HG03442 (cell line): ENCODE data around the gene DONSON.
"Not testable (repeated sequence)": the region's sequence is repeated elsewhere in the genome, so short reads cannot be mapped to it uniquely, and the experiment has no call there.

Source experiments
- ATAC-seq: cut with Tn5 transposase; IDR thresholded peaks from one replicate; pipeline ENCODE4 v1.9.1; 2021; ENCODE audit warnings: mild to moderate bottlenecking, moderate library complexity; ENCODE audit not compliant: unreplicated experiment

The DONSON gene

DNA sequence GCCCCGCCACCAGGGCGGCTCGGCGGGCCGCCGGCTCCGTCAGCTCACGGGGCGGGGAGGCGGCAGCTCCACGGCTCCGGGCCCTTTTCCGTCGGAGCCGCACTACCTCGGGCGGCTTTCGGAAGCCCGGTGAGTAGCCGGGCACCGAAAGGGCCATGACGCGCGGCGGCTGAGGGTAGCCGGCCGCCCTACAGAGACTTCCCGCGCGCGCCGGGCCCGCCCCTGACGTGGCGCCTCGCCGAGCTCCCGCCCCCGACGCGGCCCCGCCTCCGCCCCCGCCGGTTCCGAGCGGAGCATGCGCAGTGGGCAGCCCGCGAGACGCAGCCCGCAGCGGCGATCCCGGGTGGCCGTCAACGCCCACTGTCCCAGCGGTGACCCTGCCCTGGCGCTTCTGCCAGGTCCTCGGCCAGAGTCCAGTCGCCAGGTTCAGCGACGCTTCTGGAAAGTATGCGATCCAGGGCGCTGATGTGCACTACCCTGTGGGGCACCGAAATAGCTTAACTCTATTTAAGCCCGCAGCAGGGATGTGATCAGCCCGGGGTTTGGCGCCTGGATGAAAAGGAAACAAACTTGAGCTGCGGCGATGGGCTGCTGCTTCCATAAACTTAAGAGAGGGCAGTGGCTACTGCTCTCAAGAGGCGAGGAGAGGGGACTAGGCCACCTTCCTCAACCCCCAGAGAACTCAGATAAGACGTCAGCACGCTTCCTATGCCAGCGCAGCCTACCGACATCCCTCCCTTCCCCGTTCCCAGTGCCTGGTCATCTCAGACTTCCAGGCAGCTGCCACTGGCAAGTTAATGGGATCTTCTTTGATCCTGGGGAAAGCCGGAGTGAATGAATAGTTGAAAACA lies at the start of gene DONSON:
Gene DONSON, minus strand, starts transcription at position 200 of the 851 bp plus-strand sequence. Its CDS starts 43 bp downstream, at position 157.
- peak; percentile 85 for ATAC-seq

DNA sequence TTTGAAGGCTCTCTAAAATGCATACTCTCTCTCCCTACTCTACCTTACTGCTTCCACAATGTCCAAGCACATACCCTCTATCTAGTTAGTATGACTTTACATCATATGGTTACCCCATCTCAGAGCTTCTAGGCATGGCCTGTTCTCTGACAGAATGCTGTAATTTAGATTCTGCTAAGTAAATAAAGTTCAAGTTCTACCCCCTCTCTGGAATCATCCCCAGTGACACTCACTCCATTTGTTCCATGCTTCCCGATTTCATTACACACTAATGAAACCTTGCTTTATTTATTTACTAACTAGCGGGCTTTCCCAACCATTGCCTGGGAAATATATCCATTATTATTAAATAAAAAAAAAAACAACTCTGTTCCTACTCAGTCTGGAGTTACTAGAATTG lies 45.8 kb upstream of the DONSON start:
- no peak for ATAC-seq

DNA sequence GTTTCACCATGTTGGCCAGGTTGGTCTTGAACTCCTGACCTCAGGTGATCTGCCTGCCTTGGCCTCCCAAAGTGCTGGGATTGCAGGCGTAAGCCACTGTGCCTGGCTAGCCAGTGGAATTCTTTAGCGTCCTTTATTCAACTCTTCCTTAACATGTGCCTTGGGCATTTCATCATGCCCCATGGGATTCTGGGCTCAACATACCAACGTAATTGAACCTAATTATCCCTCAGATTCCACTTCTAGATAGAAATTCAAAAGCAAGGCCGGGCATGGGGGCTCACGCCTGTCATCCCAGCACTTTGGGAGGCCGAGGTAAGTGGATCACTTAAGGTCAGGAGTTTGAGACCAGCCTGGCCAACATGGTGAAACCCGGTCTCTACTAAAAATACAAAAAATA lies 37.7 kb upstream of the DONSON start:
- not testable (repeated sequence) for ATAC-seq

DNA sequence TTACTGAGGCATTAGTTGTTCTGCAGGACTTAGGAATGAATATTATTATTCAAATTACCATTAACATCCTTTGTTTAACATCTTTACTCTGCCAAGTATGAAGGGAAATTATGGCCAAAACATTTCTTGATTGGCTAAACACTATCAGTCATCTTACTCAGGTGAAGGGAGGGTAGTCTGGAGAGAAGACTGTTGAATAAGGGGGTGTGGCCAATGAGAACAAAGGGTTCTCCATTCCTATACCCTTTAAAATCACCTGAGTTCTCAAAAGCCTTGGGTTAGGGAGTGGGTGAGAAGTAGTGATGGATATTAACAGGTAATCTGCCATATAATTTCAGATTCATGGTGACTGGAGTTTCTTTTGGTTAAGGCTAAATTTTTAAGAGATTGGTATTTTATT lies 33.8 kb upstream of the DONSON start:
- ATAC-seq = no peak

DNA sequence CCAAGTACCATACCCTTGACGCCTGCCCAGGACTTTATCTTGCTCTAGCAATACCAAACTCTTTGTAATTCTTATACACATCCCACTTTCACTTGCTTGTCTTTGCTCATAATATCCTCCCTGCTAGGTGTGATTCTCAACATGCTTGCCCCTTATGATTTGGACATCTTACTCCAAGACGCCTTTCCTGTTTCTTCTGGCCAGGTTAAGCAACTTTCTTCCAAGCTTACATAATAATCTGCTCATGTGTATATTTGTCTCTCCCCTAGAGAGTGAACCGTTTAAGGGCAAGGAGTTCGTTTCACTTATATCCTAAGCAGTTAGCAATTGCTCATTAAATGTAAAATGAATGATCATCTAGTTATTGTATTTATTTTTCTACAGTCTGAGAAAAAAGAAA lies 31.2 kb upstream of the DONSON start:
- ATAC-seq = no peak

DNA sequence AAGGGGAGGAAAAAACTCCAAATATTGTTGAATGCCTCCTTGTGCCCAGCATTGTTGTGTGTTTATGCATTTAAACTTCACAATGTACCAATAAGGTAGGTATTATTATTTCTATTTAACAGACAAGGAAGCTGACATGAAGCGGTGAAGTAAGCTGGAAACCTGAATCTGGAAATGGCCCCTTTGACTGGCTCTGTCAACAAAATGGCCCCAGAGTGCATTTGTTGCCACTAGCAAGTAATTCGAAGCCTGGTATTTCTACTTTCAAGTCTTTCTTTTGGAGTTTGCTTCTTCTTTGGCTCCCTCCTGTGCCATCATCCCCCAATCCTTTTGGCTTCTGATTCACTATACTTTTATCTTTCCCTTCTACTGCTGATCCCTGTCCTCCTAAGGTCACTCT lies 29.9 kb upstream of the DONSON start:
- ATAC-seq = no peak

DNA sequence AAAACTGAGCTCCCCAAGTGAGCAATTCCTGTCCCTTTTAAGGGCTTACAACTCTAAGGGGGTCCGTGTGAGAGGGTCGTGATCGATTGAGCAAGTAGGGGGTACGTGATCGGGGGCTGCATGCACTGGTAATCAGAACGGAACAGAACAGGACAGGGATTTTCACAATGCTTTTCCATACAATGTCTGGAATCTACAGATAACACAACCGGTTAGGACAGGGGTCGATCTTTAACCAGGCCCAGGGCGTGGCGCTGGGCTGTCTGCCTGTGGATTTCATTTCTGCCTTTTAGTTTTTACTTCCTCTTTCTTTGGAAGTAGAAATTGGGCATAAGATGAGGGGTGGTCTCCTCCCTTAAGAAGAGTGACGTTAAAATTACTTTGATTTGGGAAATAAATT lies 29.1 kb upstream of the DONSON start:
- not testable (repeated sequence) for ATAC-seq

- no peak for ATAC-seq
Measured at GRCh38 chr21:33611006-33611744, 22.7 kb upstream of the DONSON start.

DNA sequence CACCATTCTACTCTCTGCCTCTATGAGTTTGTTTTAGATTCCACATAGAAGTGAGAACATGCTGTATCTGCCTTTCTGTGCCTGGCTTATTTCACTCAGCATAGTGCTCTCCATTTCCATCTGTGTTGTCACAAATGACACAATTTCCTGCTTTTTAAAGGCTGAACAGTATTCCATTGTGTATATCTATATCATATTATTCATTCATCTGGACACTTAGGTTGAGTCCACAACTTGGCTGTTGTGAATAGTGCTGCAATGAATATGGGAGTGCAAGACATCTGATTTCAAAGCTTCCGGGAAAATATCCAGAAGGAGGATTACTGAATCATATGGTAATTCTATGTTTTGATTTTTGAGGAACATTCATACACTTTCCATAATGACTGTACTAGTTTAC lies 20.1 kb upstream of the DONSON start:
- ATAC-seq = no peak

DNA sequence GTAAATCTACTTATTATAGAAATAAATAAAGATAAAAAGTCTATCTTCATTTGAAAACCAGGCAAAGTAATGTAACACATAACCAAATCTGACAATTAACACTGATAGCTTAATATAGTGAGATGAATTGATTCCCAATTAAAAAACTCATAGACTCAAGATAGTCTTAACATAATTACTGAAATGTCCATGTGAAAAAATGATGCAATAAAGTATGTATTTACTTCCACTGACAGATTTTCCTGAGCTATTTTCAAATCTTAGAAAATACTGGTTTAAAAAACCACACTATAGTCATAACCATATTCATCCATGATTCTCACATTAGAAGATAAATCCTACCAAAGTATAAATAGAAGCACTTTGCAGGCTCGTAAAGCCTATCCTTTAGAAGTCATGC lies 9.6 kb upstream of the DONSON start:
- no peak for ATAC-seq

DNA sequence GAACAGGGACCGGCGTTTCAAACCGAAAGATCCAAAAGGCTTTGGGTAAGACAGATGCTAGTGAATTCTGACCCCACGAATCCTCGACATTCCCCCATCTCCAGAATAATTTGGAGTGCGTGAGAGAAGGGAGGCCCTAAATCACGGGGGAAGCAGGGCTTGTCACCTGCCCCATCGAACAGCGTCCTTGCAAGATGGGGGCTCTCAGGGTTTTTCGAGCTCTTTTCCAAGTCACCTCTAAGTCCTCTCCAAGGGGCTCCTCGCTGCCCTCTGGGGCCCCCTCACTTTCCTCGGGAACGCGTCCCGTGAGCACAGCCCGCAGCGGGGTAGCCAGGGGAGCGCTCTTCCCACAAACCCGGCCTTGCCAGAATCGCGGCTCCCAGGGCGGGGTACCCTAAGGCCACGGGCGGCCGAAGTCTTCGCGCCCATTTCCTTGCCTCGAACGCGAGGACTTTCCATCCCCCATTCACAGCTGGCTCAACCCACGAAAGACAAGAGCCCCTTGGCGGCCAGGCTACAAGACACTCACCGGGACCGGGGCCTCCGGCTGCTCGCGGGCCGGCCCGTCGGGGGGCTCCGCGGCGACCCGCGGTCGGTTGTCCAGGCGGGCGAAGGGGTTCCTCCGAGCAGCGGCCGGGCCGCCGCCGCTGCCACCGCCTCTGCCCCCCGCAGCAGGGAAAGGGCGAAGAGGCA lies 546 bp downstream of the DONSON start:
- ATAC-seq = peak; percentile 44

DNA sequence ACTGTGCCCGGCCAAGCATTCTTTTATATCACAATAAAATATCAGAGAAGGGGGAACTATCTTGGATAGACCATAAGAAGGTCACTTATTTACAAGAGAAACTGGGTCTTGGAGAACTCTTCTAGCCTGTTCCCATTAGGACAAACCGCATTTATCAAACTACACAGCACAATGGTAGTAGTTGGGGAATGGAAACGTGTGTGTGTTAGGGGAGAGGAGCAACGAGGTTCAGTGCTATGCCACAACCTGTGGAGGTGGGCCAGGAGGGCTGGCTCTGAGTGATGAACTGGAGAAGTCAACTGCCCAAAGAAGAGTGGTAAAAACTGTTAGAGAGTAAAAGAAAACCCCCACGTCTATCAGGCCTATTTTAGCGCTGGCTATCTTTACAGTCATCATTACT lies 1.6 kb downstream of the DONSON start:
- ATAC-seq = no peak

GRCh38 chr21:33584455-33584854 lies 4.0 kb downstream of the DONSON start:
- ATAC-seq = no peak

DNA sequence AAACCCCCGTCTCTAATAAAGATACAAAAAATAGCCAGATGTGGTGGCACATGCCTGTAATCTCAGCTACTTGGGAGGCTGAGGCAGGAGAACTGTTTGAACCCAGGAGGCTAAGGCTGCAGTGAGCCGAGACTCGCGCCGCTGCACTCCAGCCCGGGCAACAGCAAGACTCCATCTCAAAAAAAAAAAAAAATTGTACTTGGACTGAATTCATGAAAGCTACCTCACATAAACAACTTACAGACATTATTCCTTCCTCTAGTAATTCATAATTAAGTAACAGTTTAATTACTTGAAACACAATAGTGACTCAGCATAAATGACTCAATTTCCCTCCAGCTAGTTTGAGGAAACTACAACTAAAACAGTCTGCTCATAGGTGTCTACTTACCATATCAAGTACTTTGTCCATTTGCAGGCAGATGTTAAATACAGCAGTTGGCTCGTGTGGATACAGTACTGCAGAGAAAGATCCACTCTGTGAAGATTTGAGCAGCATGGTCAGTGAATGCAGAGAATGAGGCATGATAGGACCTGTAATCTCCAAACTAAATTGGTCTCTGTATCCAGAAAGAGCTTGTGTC lies 9.4 kb downstream of the DONSON start:
- ATAC-seq = no peak

- ATAC-seq = no peak
Measured at GRCh38 chr21:33578214-33578613, 10.3 kb downstream of the DONSON start.

- not testable (repeated sequence) for ATAC-seq
Measured at GRCh38 chr21:33576741-33577141, 11.7 kb downstream of the DONSON start.

- no peak for ATAC-seq
Measured at GRCh38 chr21:33572350-33572749, 16.1 kb downstream of the DONSON start.

GRCh38 chr21:33569991-33570390 lies 18.5 kb downstream of the DONSON start:
- no peak for ATAC-seq

DNA sequence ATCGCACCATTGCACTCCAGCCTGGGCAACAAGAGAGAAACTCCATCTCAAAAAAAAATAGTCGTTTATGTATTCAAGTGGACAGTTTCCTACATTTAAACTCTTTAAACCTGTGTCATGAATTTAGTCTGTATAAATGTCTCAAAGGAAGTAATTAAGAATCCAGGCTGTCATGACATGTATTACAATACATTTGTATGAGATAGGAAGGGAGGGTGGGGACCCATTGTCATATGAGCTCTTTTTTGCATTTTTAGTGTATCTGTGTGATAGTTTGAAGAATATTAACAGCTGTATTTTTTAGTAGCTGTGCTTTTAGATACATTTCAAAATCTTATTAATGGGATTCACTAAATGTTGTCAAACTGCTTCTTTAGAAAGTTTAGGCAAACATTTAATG lies 20.0 kb downstream of the DONSON start:
- no peak for ATAC-seq

DNA sequence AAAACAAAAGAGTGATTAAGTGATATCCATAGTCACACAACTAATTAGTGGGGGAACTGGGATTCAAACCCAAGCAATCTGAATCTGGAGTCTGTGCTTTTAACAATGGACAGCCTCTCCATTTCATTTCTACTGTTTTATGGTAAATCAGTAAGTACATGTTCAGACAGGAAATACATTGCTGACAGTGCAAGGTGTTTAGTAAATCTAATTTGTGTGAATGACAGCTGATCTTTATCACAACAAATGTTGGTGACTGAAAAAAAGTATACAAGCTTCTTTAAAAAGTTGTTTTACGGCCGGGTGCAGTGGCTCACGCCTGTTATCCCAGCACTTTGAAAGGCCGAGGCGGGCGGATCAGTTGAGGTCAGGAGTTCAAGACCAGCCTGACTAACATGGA lies 20.6 kb downstream of the DONSON start:
- ATAC-seq = no peak

DNA sequence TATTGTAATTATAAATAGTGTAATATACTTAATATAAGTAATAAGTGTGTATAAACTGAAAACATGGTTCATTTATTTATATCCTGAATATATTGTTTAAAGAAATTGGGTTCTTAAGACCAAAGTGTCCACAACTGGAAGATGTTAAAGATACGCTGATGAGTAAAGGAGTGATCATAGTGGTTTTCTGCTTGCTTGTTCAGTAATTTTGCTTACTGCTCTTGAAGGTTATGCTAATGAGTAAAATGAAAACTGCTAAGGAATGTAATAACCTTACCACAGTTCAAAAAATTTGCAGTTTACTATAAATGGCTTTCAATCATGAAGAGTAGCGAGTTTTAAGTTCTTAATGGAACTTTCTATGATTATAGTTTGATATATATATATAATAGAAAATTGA lies 22.0 kb downstream of the DONSON start:
- ATAC-seq = no peak
